ENCODE measurements around the gene MRGPRD.
A peak's percentile ranks its signal among the peaks of the same experiment; 100 is the strongest.

The MRGPRD gene, protein sequence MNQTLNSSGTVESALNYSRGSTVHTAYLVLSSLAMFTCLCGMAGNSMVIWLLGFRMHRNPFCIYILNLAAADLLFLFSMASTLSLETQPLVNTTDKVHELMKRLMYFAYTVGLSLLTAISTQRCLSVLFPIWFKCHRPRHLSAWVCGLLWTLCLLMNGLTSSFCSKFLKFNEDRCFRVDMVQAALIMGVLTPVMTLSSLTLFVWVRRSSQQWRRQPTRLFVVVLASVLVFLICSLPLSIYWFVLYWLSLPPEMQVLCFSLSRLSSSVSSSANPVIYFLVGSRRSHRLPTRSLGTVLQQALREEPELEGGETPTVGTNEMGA

DNA sequence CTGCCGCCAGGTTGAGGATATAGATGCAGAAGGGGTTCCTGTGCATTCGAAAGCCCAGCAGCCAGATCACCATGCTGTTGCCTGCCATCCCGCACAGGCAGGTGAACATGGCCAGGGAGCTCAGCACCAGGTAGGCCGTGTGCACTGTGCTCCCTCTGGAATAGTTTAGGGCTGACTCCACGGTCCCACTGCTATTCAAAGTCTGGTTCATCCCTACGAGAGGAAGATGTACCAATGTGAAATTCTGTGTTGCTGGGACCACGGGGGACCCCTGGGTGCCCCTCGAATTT lies at the start of gene MRGPRD:
Gene MRGPRD (minus strand): TSS at position 211 of the 290 bp plus-strand sequence. CDS start 0 bp downstream, at position 211.
- H3K4me1 Mint-ChIP-seq (ENCODE audit: low read depth): no peaks in the 10 kb centered on the region
- no peak within 1 kb of the TSS for H3K27ac Mint-ChIP-seq
- no peak within 1 kb of the TSS for H3K4me3 Mint-ChIP-seq
- H3K9me3 Mint-ChIP-seq (ENCODE audit: low read depth): no peaks in the 10 kb centered on the region
- H3K27me3 Mint-ChIP-seq: peaks cover 2% of the 10 kb centered on the region
- H3K36me3 Mint-ChIP-seq: no peaks in the 10 kb centered on the region

DNA sequence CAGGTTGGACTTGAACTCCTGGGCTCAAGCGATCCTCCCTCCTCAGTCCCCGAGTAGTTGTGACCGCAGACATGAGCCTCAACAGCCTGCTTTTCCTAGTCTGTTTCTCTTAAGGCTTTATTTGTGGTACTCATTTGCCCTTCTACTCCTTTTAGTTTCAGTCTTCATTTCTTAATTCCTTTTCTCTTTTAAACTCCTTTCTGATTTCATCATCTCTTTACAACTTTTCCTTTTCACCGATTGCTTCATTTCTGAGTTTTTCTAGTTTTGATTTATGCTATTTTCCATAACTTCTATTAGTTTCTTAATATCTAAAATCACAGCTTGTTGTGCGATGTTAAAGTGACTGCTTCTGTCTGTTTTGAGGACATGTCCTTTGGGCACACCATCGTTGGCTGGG lies 49.5 kb upstream of the MRGPRD start:
- H3K4me3 Mint-ChIP-seq: no peak overlapping the region
- H3K9me3 Mint-ChIP-seq (ENCODE audit: low read depth): no peaks in the 10 kb centered on the region
- H3K36me3 Mint-ChIP-seq: no peaks in the 10 kb centered on the region
- H3K4me1 Mint-ChIP-seq (ENCODE audit: low read depth): no peaks in the 10 kb centered on the region
- peaks cover 3% of the 10 kb centered on the region for H3K27me3 Mint-ChIP-seq
- no peak overlapping the region for H3K27ac Mint-ChIP-seq

DNA sequence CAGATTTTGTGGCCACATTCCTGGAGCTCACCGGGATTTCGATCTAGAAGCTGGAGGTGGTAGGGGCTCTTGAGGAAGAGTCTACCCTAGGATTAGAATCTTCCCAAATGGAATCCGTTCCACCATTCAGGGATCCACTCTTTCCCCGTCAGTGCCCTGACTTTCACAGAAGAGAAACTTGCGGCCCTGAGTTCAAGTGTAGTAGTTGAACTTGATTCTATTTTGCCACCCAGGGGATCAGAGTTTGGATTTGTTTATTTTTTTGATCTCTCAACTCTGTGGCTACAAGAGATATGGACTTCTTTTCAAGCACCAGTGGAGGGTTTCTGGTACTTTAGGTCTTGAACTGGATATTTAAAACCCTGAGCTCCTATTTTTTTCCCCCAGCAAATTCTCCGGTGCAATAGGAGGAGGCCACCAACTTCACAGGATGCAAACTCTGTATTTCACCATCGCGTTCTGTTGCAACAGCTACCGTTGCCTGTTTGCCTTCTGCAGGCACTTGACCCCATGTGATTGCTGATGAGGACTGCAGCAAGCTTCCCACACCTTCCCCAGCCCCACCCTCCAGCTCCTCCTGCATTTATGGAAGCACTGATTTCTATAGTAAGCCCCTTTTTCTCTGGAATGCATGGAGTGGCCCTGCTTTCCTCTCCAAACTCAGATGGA lies 47.1 kb upstream of the MRGPRD start:
- Mint-ChIP-seq H3K27ac (no peak overlapping the region), H3K4me3 (no peak overlapping the region), H3K9me3 (ENCODE audit: low read depth) (no peaks in the 10 kb centered on the region), H3K27me3 (no peaks in the 10 kb centered on the region), H3K36me3 (no peaks in the 10 kb centered on the region), H3K4me1 (ENCODE audit: low read depth) (no peaks in the 10 kb centered on the region)

DNA sequence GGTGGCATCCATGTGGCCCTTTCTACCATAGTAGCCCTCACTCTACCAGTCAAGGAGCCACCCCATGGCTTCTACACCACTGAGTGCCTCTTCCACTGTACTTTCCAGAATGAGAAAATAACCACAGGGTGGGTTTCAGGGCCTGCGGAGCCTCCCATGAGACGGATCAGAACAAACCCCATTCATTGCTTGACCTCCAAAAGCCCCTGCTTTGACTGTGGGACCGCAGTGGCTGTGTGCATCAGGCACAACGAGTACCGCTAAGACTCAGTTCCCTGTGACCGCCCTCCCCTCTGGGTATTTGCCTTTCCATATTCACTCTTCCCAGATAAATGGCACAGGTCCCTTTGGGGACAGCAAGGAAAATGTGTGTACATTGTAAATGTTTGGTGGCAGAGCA lies 43.7 kb upstream of the MRGPRD start:
- no peaks in the 10 kb centered on the region for H3K27me3 Mint-ChIP-seq
- no peaks in the 10 kb centered on the region for H3K36me3 Mint-ChIP-seq
- no peak overlapping the region for H3K4me3 Mint-ChIP-seq
- H3K4me1 Mint-ChIP-seq (ENCODE audit: low read depth): no peaks in the 10 kb centered on the region
- H3K9me3 Mint-ChIP-seq (ENCODE audit: low read depth): no peaks in the 10 kb centered on the region
- H3K27ac Mint-ChIP-seq: no peak overlapping the region

DNA sequence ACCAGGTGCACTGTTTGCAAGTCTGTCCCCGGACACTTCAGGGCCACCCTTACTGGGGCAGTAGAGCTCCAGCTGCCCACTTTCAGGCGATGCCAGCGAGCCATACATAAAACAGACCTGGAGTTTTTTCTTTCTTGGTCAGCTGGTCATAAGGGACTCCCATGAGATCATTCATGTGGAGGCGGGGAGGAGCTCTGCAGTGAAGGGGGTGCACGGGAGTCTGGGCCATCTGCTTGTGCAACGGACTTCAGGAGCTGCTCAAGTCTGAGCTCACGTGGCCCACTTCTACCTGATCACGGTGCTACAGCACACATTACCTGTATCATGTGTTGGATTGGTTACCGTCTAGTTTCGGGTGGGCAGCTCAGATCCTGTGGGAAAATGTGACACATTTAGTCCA lies 41.5 kb upstream of the MRGPRD start:
- no peaks in the 10 kb centered on the region for H3K9me3 Mint-ChIP-seq (ENCODE audit: low read depth)
- H3K27me3 Mint-ChIP-seq: no peaks in the 10 kb centered on the region
- H3K4me1 Mint-ChIP-seq (ENCODE audit: low read depth): no peaks in the 10 kb centered on the region
- H3K4me3 Mint-ChIP-seq: no peak overlapping the region
- no peaks in the 10 kb centered on the region for H3K36me3 Mint-ChIP-seq
- no peak overlapping the region for H3K27ac Mint-ChIP-seq

- H3K27me3 Mint-ChIP-seq: no peaks in the 10 kb centered on the region
- no peaks in the 10 kb centered on the region for H3K36me3 Mint-ChIP-seq
- H3K4me1 Mint-ChIP-seq (ENCODE audit: low read depth): no peaks in the 10 kb centered on the region
- H3K4me3 Mint-ChIP-seq: no peak overlapping the region
- no peaks in the 10 kb centered on the region for H3K9me3 Mint-ChIP-seq (ENCODE audit: low read depth)
- no peak overlapping the region for H3K27ac Mint-ChIP-seq
Measured at GRCh38 chr11:69018924-69019323, 38.1 kb upstream of the MRGPRD start.

- peaks cover 2% of the 10 kb centered on the region for H3K4me1 Mint-ChIP-seq (ENCODE audit: low read depth)
- no peaks in the 10 kb centered on the region for H3K36me3 Mint-ChIP-seq
- no peak overlapping the region for H3K4me3 Mint-ChIP-seq
- no peak overlapping the region for H3K27ac Mint-ChIP-seq
- peaks cover 2% of the 10 kb centered on the region for H3K27me3 Mint-ChIP-seq
- H3K9me3 Mint-ChIP-seq (ENCODE audit: low read depth): no peaks in the 10 kb centered on the region
Measured at GRCh38 chr11:69017951-69018350, 37.2 kb upstream of the MRGPRD start.

DNA sequence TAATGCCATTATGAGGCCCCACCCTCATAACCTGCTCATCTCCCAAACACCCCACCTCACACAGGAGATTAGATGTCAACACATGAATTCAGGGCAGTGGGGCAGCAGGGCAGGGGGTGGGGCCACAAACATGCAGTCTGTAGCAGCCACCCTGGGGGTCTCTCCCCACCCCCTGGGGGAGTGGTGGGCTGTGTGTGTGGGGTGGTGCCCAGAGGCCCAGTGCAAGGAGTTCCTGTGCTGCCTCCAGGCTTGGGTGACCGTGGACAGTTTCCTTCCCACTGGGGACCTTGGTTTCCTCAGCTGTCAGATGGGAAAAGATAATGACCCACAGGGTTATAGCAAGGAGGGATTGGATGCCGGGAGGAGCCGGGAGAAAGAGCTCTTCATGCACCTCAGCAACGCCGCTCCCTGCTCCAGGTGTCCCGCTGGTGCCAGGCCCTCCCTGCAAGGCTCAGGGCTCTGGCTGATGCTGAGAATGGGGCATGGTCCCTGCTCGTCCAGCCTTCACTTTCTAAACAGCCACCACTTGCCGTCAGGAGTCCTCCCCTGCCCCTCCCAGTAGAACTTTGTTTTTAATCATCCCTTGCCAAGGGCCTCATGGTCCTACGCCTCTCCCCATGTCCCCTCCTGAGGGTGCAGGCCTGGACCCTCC lies 34.2 kb upstream of the MRGPRD start:
- Mint-ChIP-seq H3K9me3 (ENCODE audit: low read depth) (no peaks in the 10 kb centered on the region), H3K27ac (no peak overlapping the region), H3K4me1 (ENCODE audit: low read depth) (peaks cover 9% of the 10 kb centered on the region), H3K36me3 (no peaks in the 10 kb centered on the region), H3K27me3 (peaks cover 11% of the 10 kb centered on the region), H3K4me3 (no peak overlapping the region)

DNA sequence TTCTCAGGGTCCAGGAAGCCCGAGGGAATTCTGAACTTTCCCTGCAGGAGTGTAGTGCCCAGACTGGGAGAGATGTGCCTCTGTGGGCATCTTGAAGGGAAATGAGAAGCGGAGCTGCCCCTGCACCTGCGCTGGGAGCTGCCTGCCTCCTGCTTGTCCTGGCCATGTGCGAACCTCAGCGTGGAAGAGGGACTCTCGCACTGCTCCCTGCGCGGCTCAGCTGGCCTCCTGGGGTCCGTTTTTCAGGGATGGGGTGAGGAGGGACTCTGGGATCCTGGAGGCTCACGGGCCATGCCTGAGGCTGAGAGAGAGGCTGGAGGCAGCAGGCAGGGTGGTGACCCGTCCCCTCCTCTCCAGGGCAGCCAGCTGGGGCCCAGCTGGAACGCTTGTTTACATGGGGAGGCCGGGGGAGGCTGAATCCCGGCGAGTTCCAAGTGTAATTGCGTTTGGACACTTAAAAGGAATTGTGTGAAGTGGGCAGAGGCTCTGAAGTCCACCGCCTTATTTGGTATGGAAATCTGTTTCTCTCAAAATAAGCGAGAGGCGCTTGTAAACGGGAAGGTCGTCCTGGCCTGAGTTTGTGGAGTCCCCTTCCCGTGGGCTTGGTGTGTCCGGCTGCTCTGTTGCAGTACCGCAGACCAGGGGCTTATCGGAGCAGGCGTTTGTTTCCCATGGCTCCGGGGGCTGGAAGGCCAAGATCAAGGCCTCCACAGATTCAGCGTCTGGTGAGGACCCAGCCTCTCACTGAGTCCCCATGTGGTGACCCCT lies 33.5 kb upstream of the MRGPRD start:
- no peak overlapping the region for H3K4me3 Mint-ChIP-seq
- peaks cover 9% of the 10 kb centered on the region for H3K4me1 Mint-ChIP-seq (ENCODE audit: low read depth)
- no peaks in the 10 kb centered on the region for H3K9me3 Mint-ChIP-seq (ENCODE audit: low read depth)
- peaks cover 11% of the 10 kb centered on the region for H3K27me3 Mint-ChIP-seq
- H3K27ac Mint-ChIP-seq: no peak overlapping the region
- H3K36me3 Mint-ChIP-seq: no peaks in the 10 kb centered on the region

DNA sequence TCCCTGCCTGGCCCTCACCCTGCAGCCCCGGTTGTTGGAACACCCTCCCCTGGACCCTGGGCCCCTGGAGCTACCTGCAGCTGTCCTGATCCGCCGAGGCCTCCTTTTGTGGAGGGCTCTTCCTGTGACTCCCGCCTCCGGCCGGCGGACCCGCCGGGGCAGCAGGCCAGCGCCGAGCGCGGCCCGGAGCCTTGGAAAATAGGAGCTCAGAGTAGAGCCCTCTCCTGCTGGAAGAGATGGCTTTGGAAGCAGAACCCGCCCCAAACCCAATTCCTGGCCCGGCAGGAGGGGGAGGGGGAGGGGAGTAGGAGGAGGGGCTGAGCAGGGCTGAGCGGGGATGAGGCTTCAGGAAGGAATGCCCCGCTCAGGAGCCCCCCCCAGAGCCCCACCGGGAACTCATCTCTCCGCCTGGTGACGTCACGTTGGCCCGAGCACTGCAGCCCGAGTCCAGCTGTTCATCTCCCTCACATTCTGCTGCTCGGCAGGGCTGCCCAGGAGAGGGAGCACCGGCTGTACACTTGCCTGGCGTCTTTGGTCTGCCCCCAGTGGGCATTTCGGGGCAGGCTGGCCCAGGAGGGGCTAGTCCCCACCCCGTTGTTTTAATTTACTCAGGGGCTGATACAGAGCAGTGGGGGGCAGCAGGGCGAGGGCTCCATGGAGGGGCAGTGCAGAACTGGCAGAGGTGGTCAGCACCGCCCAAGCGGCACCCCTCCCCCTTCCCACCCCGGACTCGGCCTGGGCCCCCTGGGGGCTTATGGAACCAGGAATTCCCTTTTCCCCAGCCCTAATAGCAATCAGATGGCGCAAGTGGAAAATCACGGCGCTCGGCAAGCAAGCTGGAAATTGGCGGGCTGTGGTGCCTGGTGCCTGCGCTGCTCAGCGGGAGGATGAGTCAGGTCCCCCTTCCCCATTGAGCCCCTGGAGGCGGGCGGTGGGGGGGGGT lies 32.5 kb upstream of the MRGPRD start, which contains the start of gene MRGPRF:
Gene MRGPRF (minus strand): TSS at position 238 of the 943 bp plus-strand sequence. CDS start 3,345 bp downstream, outside the sequence.
- H3K4me1 Mint-ChIP-seq (ENCODE audit: low read depth): peaks cover 9% of the 10 kb centered on the region
- no peaks in the 10 kb centered on the region for H3K9me3 Mint-ChIP-seq (ENCODE audit: low read depth)
- H3K27ac Mint-ChIP-seq: no peak within 1 kb of the TSS
- no peak within 1 kb of the TSS for H3K4me3 Mint-ChIP-seq
- H3K27me3 Mint-ChIP-seq: peaks cover 11% of the 10 kb centered on the region
- H3K36me3 Mint-ChIP-seq: no peaks in the 10 kb centered on the region

GRCh38 chr11:69012092-69013008 lies 31.6 kb upstream of the MRGPRD start:
- Mint-ChIP-seq H3K36me3 (no peaks in the 10 kb centered on the region), H3K27me3 (peaks cover 11% of the 10 kb centered on the region), H3K4me1 (ENCODE audit: low read depth) (peaks cover 9% of the 10 kb centered on the region), H3K27ac (no peak overlapping the region), H3K4me3 (no peak overlapping the region), H3K9me3 (ENCODE audit: low read depth) (no peaks in the 10 kb centered on the region)

DNA sequence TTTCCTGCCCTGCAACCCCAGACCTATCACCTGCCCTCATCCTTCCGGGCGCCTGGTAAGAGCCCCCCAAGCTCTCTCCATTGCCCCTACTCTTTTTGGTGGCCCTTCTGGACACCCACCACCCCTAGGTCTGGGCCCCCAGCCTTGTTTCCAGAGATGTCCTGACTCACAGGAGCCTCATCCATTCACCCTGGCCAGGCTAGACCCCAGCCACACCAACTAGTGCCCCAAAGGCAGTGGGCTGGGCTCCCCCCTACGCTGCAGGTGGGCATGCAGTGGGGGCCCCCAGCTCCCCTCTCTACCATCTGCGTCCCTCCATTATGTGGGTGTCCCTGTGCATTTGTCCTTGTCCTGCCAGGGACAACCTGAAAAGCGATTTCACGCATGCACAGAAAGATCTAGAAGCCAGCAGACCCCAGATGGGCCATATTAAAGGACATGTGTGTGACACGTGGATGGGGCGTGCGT lies 30.9 kb upstream of the MRGPRD start:
- H3K9me3 Mint-ChIP-seq (ENCODE audit: low read depth): no peaks in the 10 kb centered on the region
- H3K4me3 Mint-ChIP-seq: peak overlapping the region; percentile 20
- H3K4me1 Mint-ChIP-seq (ENCODE audit: low read depth): peaks cover 9% of the 10 kb centered on the region
- no peaks in the 10 kb centered on the region for H3K36me3 Mint-ChIP-seq
- H3K27me3 Mint-ChIP-seq: peaks cover 11% of the 10 kb centered on the region
- no peak overlapping the region for H3K27ac Mint-ChIP-seq

DNA sequence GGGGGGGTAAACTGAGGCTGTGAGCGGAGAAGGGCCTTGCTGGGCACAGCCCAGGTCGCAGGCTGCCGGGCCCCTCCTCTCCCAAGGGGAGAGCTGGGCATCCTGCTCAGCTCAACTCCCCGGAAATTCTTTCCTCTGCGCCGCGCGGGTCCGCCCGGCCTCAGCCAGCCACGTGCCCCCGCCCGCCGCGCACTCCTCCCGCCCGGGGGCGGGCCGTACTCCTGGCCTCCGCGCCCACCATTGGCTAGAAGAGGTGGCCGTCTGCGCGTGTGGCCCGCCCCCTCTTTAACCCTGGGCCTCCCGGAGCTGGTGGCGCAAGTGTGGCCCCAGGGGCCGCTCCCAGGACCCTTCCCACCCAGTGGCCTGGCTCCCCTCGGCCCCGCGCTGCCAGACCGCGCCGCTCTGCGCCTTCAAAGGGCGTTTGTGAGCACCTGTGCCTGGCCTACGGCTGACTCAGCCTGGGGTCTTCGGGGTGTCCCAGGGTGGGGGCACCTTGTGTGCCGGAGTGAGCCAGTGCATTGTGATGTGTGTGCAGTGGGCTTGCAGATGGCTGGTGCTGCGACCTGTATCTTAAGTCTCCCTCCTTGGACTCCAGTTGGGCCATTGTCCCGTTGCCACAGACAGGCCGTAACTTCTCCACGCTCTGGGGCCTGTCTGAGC lies 30.3 kb upstream of the MRGPRD start:
- Mint-ChIP-seq H3K27me3 (peaks cover 11% of the 10 kb centered on the region), H3K4me3 (peak overlapping the region; percentile 20), H3K27ac (no peak overlapping the region), H3K4me1 (ENCODE audit: low read depth) (peaks cover 9% of the 10 kb centered on the region), H3K36me3 (no peaks in the 10 kb centered on the region), H3K9me3 (ENCODE audit: low read depth) (no peaks in the 10 kb centered on the region)

Measured in activated naive CD8-positive, alpha-beta T cell (primary cell).